Fibroblast of pulmonary artery (primary cell): ENCODE measurements around the gene CENPO.

Experiments
- DNase-seq: peaks from one replicate; pipeline ENCODE4 v3.0.0-alpha.2; 2010; ENCODE audit warnings: low read depth
- H3K4me3 ChIP-seq: replicated peaks from 2 replicates; pipeline ENCODE4 v1.5.1; 2011; ENCODE audit warnings: low read depth, mild to moderate bottlenecking, control low read depth, low read length, moderate library complexity
- TF ChIP-seq, protein P1 (sequence below): IDR thresholded peaks from 2 replicates; pipeline ENCODE4 v1.5.1; 2011; ENCODE audit warnings: mild to moderate bottlenecking, control low read depth, low read length, inconsistent platforms; ENCODE audit errors: missing control alignments

CENPO gene, protein sequence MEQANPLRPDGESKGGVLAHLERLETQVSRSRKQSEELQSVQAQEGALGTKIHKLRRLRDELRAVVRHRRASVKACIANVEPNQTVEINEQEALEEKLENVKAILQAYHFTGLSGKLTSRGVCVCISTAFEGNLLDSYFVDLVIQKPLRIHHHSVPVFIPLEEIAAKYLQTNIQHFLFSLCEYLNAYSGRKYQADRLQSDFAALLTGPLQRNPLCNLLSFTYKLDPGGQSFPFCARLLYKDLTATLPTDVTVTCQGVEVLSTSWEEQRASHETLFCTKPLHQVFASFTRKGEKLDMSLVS

GRCh38 chr2:24792874-24793760 is at the start of gene CENPO, which contains the start of gene PTRHD1:
TSS of gene CENPO (plus strand) at chr2:24793425. CDS start at chr2:24793920, 495 bp downstream.
TSS of gene PTRHD1 (minus strand) at chr2:24793391. CDS start at chr2:24793377, 14 bp downstream.
- peak within 1 kb of the TSS; percentile 89 for H3K4me3 ChIP-seq
- DNase-seq: peak; percentile 97
- TF ChIP-seq, protein P1, sequence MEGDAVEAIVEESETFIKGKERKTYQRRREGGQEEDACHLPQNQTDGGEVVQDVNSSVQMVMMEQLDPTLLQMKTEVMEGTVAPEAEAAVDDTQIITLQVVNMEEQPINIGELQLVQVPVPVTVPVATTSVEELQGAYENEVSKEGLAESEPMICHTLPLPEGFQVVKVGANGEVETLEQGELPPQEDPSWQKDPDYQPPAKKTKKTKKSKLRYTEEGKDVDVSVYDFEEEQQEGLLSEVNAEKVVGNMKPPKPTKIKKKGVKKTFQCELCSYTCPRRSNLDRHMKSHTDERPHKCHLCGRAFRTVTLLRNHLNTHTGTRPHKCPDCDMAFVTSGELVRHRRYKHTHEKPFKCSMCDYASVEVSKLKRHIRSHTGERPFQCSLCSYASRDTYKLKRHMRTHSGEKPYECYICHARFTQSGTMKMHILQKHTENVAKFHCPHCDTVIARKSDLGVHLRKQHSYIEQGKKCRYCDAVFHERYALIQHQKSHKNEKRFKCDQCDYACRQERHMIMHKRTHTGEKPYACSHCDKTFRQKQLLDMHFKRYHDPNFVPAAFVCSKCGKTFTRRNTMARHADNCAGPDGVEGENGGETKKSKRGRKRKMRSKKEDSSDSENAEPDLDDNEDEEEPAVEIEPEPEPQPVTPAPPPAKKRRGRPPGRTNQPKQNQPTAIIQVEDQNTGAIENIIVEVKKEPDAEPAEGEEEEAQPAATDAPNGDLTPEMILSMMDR: peak; percentile 68

DNA sequence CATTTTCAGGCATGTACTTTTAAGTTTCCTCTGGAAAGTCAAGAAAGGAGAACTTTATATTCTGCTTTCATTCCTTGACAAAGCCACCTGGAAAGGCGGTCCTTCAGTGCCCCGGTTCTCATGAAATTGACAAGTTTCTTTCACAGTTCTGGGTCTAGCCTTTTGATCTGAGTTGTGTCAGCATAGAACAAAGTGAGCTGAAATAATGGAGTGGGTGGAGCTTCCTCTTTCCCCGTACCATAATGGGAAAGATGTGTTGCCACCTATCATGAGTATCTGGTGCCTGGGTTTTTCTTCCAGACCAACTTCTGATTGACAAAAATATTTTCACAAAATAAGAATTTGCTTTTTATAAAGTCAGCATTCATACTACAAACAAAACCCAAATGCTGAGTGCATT is 49.3 kb upstream of the CENPO start:
- H3K4me3 ChIP-seq: no peak overlapping the region
- TF ChIP-seq, protein P1: no peak
- no peak for DNase-seq

- no peak overlapping the region for H3K4me3 ChIP-seq
- TF ChIP-seq, protein P1: no peak
- DNase-seq: no peak
Measured at GRCh38 chr2:24744356-24744755, 48.9 kb upstream of the CENPO start.

GRCh38 chr2:24745825-24746224 is 47.4 kb upstream of the CENPO start:
- no peak for DNase-seq
- no peak overlapping the region for H3K4me3 ChIP-seq
- TF ChIP-seq, protein P1: no peak

DNA sequence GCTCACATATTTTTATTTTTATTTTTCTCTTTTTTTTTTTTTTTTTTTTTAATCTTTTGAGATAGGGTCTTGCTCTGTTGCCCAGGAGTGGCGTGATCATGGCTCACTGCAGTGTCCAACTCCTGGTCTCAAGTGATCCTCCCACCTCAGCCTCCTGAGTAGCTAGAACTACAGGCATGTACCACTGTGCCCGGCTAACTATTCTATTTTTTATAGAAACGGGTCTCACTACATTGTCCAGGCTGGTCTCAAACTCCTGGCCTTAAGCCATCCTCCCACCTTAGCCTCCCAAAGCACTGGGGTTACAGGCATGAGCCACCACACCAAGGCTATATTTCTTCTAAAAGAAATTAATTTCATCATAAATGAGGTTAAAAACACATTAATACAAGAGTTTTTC is 45.9 kb upstream of the CENPO start:
- TF ChIP-seq, protein P1: no peak
- H3K4me3 ChIP-seq: no peak overlapping the region
- no peak for DNase-seq

- H3K4me3 ChIP-seq: no peak overlapping the region
- TF ChIP-seq, protein P1: no peak
- no peak for DNase-seq
Measured at GRCh38 chr2:24749069-24749691, 44.0 kb upstream of the CENPO start.
